ENCODE results near the gene ZNF778. TPM values are rescaled to one million over a fixed set of nuclear protein-coding genes. Genes with fewer than 3 reads are reported as not detected.

The ZNF778 gene
- 1 to 10 TPM; 5.9 to 8.0 (median 7.5) TPM for polyA plus RNA-seq (ENCODE audit: insufficient read length in 3 of 3)
- long read RNA-seq, donor 1, partial matches to known transcripts, result 0 of 2 reads
- long read RNA-seq, donor 1, other reads (novel, unspliced or antisense), result 0 of 2 reads
- long read RNA-seq, donor 2, result 0 reads
- long read RNA-seq, donor 3, result 0 reads
- long read RNA-seq, donor 4, partial matches to known transcripts, result 0 of 2 reads
- long read RNA-seq, donor 4, other reads (novel, unspliced or antisense), result 0 of 2 reads
- long read RNA-seq, donor 5, result 0 reads
- long read RNA-seq, donor 6, partial matches to known transcripts, result 0 of 2 reads
- long read RNA-seq, donor 6, other reads (novel, unspliced or antisense), result 0 of 2 reads
- long read RNA-seq, donor 7, partial matches to known transcripts, result 0 of 1 reads
- long read RNA-seq, donor 7, other reads (novel, unspliced or antisense), result 0 of 1 reads
- long read RNA-seq, donor 8, result 0 reads
- long read RNA-seq, donor 9, partial matches to known transcripts, result 0 of 1 reads
- long read RNA-seq, donor 9, other reads (novel, unspliced or antisense), result 0 of 1 reads
- long read RNA-seq, donor 10, partial matches to known transcripts, result 0 of 1 reads
- long read RNA-seq, donor 10, other reads (novel, unspliced or antisense), result 0 of 1 reads
- long read RNA-seq, donor 11, partial matches to known transcripts, result 0 of 1 reads
- long read RNA-seq, donor 11, other reads (novel, unspliced or antisense), result 0 of 1 reads
- long read RNA-seq, donor 12, partial matches to known transcripts, result 0 of 1 reads
- long read RNA-seq, donor 12, other reads (novel, unspliced or antisense), result 0 of 1 reads
- long read RNA-seq, donor 13, result 0 reads
- long read RNA-seq, donor 14, result 0 reads
- long read RNA-seq, donor 15, result 0 reads
- long read RNA-seq, donor 16, partial matches to known transcripts, result 0 of 1 reads
- long read RNA-seq, donor 16, other reads (novel, unspliced or antisense), result 0 of 1 reads

DNA sequence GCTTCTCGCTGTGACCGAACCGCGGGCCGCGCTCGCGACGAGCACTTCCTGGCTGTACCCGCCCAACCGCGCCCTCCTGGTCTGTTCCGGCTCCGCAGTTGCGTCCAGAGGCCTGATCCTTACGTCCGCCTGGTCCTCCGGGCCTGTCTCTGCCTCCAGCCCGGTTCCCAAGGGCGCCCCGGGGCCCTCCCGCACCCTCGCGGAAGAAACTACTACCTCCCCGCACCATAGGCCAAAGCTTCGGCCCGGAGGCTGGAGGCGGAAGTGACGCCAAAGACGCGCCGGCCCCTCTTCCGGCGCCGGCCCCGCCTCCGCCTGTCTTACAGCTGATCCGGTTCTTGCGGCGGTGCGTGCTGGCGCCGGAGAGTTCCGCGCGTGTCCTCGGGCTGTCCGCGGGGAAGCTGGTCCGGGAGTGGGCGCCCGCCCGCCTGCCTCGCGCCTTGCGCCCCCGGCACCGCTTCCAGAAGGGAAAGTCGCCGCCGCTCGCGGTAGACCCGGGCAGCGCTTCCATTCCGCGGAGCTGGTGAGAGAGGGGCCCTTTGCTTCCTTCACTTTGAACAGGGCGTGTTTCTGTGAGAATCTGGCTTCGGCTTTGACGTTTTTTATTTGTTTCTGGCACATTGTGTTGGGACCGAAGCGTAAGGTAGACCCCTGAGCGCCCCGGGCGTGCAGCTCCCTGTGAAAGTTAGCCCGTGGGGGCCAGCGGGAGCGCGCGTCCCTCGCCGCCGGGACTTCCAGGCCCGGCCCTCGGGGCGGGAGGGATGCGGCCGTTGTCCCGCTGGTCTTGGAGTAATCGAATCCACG is at the start of gene ZNF778:
ZNF778 (plus strand) TSS at position 316 of the 804 bp plus-strand sequence. CDS start 3,425 bp downstream, outside the sequence.
- peak; percentile 81 for DNase-seq

GRCh38 chr16:89168381-89169189 is 48.9 kb upstream of the ZNF778 start:
- DNase-seq, result no peak

GRCh38 chr16:89169778-89170177 is 47.7 kb upstream of the ZNF778 start:
- no peak for DNase-seq

- DNase-seq, result no peak
These were observed 46.9 kb upstream of the ZNF778 start for GRCh38 chr16:89170346-89171215.

DNA sequence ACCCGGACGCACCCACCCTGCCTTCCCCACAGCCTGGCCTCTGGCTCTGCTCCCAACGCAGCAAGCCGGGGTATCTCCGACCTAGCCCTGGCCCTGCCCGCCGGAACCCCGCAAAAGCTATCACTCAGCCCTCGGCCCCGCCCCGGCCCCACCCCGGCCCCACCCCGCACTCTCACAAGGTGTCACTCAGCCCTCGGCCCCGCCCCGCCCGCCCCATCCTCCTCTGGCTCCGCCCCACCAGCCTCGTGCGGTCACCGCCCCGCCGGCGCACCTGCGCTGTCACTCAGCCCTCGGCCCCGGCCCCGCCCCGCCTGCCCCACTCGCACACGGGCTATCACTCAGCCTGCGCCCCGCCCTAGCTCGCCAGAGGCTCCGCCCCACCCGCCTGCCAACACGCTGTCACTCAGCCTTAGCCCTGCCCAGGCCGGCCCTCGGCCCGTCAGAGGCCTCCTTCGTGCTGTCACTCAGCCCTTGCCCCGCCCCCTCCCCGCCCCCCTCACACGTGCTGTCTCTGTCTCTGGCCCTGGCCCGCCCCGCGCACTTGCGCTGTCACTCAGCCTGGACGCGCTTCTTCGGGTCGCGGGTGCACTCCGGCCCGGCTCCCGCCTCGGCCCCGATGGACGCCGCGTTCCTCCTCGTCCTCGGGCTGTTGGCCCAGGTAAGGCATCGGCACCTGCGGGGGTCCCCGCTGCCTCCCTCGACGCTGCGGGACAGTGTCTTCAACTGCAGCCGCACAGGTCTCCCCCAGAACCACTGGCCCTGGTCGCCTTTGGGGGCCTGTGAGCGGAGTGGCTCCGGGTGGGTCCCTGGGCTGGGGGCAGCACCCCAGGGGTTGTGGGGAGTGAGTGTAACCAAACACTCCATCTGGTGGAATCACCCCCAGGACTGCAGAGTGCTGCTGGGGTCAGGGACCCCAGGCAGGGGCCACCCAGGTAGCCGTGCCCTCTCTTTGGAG is 46.0 kb upstream of the ZNF778 start, which contains the start of gene CDH15:
CDH15 (plus strand) TSS at position 533 of the 955 bp plus-strand sequence; CDS start at position 617, 84 bp downstream.
- peak; percentile 91 for DNase-seq

DNA sequence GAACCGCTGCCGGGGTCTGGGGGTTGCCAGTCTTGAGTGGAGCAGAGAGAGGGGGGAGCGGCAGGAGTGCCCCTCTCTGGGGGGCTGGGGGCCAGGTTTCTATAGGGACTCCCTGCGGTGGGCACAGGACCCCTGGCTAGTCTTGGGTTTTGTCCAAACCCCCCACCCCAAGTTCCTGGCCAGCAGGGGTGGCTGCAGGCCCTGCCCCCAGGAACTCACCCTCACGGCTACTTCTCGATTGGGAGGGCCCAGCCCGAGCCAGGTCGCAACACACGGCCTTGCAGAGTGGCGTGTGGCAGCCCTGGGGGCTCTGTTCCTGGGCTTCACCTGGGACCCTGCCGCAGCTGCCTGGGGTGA is 45.4 kb upstream of the ZNF778 start:
- no peak for DNase-seq

- DNase-seq, result peak; percentile 64
These were observed 44.9 kb upstream of the ZNF778 start for GRCh38 chr16:89172528-89173173.

DNA sequence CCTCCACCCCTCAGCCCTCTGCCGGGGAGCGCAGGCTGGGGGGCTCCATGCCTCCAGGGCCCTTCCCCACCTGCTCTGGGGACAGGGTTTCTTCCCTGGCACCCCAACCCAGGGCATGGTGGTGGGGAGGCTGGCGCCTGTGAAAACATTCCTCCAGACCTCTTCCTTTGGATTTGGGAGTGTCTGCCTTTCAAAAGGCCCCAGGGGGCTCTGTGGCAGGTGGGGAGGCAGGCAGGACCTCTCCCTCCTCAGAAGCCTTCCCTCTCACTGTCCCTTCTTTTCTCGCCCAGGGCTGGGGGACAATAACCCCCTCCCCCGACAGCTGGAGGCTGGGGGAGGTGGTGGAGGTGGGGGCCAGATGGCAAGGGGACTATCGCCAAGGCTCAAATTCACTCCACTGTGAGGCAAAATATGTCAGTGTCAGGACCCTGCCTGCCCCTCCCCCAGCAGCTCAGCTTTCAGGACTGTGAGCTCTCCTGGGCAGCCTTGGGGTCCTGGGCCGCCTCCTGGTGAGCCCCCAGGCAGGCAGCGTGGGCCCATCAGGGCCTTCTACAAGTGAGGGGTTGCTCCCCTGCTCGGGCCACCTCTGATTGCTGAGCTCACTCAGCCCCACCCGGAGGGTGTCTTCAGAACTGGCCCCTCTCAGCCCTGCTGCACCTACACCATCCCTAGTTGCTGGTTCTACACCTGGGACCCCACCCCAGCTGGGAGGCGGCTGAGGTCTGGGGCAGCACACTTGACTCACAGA is 44.2 kb upstream of the ZNF778 start:
- DNase-seq, result no peak

DNA sequence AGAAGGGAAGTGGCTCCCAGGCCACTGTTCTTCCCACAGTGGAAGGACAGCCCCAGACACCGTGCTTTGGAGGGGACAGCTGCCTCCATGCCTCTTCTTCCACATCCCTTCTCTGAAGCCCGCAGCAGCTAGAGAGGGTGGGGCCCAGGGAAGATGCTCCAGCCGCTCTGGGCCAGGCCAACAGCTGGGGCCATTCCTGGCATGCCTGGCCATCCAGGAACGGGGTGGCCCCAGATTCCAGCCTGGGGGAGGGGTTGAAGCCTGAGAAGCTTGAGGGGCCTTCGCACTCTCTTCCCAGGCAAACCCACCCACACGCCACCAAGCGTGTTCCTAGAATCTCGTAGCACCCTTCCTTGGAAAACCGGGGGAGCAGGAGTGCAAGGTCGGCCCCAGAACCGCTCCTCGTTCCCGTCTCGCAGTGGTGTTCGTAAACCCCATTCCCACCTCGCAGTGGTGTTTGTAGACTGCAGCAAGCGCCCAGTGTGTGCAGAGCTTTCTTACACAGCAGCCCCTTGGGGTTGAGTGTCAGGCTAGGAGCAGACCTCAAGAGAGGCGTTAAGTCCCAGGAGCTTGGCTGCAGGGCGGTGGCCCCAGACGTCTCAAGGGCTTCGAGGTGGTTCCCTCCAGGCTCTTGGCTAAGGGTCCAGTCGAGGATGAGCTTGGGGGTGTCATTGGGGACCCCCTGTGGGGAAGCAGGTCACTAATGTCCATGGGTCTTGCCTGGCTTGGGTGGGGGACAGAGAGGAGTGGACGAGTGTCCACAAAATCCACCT is 43.3 kb upstream of the ZNF778 start:
- no peak for DNase-seq

- no peak for DNase-seq
These were observed 42.6 kb upstream of the ZNF778 start for GRCh38 chr16:89174877-89175276.

DNA sequence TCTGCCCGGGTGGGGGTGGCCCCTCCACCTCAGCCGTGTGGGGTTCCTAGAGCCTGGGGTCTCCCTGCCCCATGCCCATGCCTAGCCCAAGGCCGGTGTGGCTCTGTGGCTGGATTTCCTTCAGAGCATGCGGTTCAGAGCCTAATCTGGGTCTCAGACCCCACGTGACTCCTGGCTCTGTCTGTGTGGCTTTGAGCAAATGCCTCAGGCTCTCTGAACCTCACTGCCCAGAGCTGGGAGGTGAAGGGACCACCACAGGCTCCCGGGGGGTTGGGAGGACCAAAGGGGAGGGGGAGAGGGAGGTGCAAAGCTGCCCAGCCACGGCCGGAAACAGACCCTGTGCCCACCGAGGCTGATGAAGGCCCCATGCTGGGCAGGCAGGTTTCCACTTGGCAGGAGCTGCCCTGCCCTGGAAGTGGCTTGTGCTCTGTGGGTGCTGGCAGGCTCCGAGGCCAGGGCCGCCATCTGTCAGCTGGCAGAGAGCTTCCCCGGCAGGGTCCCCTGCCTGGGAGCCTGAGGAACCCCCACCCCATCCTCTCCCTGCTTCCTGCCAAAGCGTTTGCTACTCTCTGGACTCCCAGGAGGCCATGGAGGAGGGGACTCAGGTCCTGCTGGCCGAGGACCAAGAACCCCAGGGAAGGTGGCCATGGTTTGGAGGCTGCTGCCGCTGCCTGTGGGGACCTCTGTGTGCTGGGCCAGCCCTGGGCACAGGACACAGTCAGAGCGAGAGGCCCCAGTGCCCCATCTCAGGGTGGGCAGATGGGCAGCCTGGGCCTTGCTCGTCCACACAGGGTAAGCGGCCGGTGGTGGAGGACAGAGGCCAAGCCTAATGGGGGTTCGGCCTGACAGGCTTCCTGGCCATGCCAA is 42.0 kb upstream of the ZNF778 start:
- no peak for DNase-seq

- no peak for DNase-seq
These were observed 41.3 kb upstream of the ZNF778 start for GRCh38 chr16:89176147-89176690.

DNA sequence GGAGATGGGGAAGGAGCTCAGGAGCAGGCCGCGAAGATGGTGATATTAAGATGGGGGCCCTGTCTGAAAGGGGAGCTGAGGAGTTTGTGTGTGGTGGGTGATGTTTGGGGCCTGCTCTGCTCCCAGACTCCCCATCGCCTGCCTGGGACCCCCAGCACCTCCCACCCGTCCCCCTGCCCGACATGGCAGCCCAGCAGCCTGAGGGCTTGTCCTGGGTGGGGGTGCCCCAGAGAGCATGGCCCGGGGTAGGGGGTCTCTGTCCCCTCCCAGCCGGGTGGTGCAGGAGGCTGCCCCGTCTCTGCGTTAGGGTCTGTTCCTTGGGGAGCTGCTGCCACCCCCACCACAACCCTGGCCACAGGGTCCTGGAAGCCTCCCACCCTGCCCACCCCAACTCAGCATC is 40.8 kb upstream of the ZNF778 start:
- no peak for DNase-seq

DNA sequence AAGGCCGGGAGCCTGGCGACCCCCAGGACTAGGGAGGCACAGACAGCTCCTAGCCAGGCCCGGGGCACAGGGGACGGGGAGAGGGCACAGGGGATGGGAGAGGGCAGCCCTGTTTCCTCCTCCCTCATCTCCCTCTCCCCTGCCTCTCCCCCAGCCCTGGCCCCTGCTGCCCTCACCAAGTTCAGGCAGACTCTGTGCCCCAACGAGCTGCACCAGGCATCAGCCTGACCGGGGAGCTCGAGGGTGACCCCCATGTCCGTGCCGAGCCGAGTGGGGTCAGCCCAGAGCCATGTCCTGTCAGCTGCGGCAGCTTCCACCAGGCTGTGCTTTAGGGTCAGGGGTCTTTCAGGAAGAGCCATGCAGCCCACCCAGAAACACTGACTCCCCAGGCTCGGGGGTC is 40.0 kb upstream of the ZNF778 start:
- no peak for DNase-seq

DNA sequence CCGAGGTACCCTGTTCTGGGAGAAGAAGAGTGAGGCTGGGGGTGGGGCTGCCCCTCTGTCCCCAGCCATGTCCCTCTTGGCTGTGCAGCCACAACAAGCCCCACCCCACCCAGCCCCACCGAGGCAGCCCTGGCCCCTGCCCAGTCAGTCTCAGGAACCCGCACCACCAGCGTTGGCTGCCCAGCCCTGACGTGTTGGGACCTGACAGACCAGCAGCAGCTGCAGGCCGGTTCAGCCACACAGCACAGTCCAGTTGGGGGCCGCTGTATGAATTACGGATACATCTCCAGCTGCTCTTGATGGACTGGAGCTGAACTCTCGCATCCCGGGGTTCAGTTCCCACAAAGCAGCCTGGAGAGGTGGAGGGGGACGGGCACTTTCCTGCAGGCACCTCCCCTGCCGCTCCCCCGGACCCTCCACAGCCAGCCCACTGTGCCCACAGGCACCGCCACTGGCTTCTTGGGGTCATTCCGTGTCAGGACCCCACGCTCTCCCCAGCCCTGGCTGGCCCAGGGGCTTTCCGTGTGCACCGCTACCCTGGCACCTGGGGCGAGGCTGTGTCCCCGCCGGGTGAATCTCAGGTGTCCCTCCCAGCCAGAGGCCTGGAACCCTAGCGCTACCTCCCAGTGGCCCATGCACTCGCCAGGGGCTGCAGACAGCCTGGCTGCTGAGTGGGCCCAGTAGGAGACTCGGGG is 38.9 kb upstream of the ZNF778 start:
- DNase-seq, result no peak
